ENCODE results near the gene AMBP. TPM values are rescaled to one million over a fixed set of nuclear protein-coding genes. Genes with fewer than 3 reads are reported as not detected.
A peak's percentile ranks its signal among the peaks of the same experiment; 100 is the strongest.

AMBP gene
- total and polyA plus RNA-seq, 2 of the 13 experiments (the other 11 are each of a cell fraction or from before 2014, with no cell fraction given), result 1,510 to 2,580 TPM

GRCh38 chr9:114060711-114061110 is 17.4 kb downstream of the AMBP start (continued):
- TF ChIP-seq MXD1 (CRISPR knock-in tag; IDR thresholded peaks at IDR 0.05), result 0 out of 2 replicates have a peak, but pooled peaks have one; percentile 36
- no peak for TF ChIP-seq SOX6 (IDR thresholded peaks at IDR 0.05)
- TF ChIP-seq SOX6 (CRISPR knock-in tag; IDR thresholded peaks at IDR 0.05), result 0 out of 2 replicates have a peak, but pooled peaks have one; percentile 16
- no peak for TF ChIP-seq GATAD1 (CRISPR knock-in tag; IDR thresholded peaks at IDR 0.05)
- TF ChIP-seq ZSCAN21 (CRISPR knock-in tag; IDR thresholded peaks at IDR 0.05; ENCODE audit: borderline replicate concordance), result no peak
- no peak for TF ChIP-seq NONO (IDR thresholded peaks at IDR 0.05)
- no peak for TF ChIP-seq NONO (CRISPR knock-in tag; conservative IDR thresholded peaks at IDR 0.05)
- no peak for TF ChIP-seq ZNF878 (CRISPR knock-in tag; IDR thresholded peaks at IDR 0.05)
- TF ChIP-seq ZNF710 (CRISPR knock-in tag; IDR thresholded peaks at IDR 0.05; ENCODE audit: borderline replicate concordance), result 0 out of 2 replicates have a peak, but pooled peaks have one; percentile 30
- TF ChIP-seq ZSCAN9 (CRISPR knock-in tag; IDR thresholded peaks at IDR 0.05; ENCODE audit: borderline replicate concordance), result no peak
- TF ChIP-seq ZNF552 (CRISPR knock-in tag; IDR thresholded peaks at IDR 0.05; ENCODE audit: borderline replicate concordance), result no peak
- TF ChIP-seq ELF3 (CRISPR knock-in tag; IDR thresholded peaks at IDR 0.05), result no peak
- no peak for TF ChIP-seq ZNF597 (CRISPR knock-in tag; IDR thresholded peaks at IDR 0.05)
- TF ChIP-seq MTF2 (CRISPR knock-in tag; IDR thresholded peaks at IDR 0.05; ENCODE audit: borderline replicate concordance), result no peak
- no peak for TF ChIP-seq RNF219 (CRISPR knock-in tag; IDR thresholded peaks at IDR 0.05)
- 0 out of 2 replicates have a peak, but pooled peaks have one; percentile 29 for TF ChIP-seq ZNF607 (CRISPR knock-in tag; IDR thresholded peaks at IDR 0.05; ENCODE audit: borderline replicate concordance)
- TF ChIP-seq KAT2B (IDR thresholded peaks at IDR 0.05; ENCODE audit: borderline replicate concordance, low read depth, low read length), result no peak
- TF ChIP-seq ONECUT2 (CRISPR knock-in tag; IDR thresholded peaks at IDR 0.05), result no peak
- no peak for TF ChIP-seq ZBTB39 (CRISPR knock-in tag; IDR thresholded peaks at IDR 0.05)
